IPS-15b (cell line): ENCODE measurements around the gene ZSWIM8.

Experiments
- H3K27me3 ChIP-seq: one replicate; pipeline ENCODE4 v1.6.1; 2013; ENCODE audit warnings: low read length; ENCODE audit not compliant: control insufficient read depth, insufficient read depth
- H3K36me3 ChIP-seq: one replicate; pipeline ENCODE4 v1.6.1; 2013; ENCODE audit warnings: low read length; ENCODE audit not compliant: control insufficient read depth, insufficient read depth
- H3K4me1 ChIP-seq: one replicate; pipeline ENCODE4 v1.6.1; 2013; ENCODE audit warnings: mild to moderate bottlenecking, low read length; ENCODE audit not compliant: control insufficient read depth, insufficient read depth
- H3K4me3 ChIP-seq: one replicate; pipeline ENCODE4 v1.5.1; 2013; ENCODE audit warnings: low read depth, low read length
- H3K9ac ChIP-seq: one replicate; pipeline ENCODE4 v1.6.1; 2013; ENCODE audit warnings: low read depth, mild to moderate bottlenecking, low read length
- H3K9me3 ChIP-seq: one replicate; pipeline ENCODE4 v1.6.1; 2013; ENCODE audit warnings: mild to moderate bottlenecking, low read length; ENCODE audit not compliant: control insufficient read depth, insufficient read depth

The ZSWIM8 gene

GRCh38 chr10:73761781-73762180 is 23.6 kb upstream of the ZSWIM8 start:
- Histone ChIP-seq H3K9ac (no peak overlapping the region), H3K4me1 (no peaks in the 10 kb centered on the region), H3K9me3 (no peaks in the 10 kb centered on the region), H3K4me3 (no peak overlapping the region), H3K27me3 (no peaks in the 10 kb centered on the region), H3K36me3 (peaks cover 50% of the 10 kb centered on the region)

- Histone ChIP-seq H3K4me1 (no peaks in the 10 kb centered on the region), H3K4me3 (no peak overlapping the region), H3K27me3 (no peaks in the 10 kb centered on the region), H3K9me3 (no peaks in the 10 kb centered on the region), H3K9ac (no peak overlapping the region), H3K36me3 (peaks cover 55% of the 10 kb centered on the region)
Measured at GRCh38 chr10:73762915-73763314, 22.5 kb upstream of the ZSWIM8 start.

GRCh38 chr10:73763343-73763742 is 22.1 kb upstream of the ZSWIM8 start:
- Histone ChIP-seq H3K4me3 (no peak overlapping the region), H3K9ac (no peak overlapping the region), H3K9me3 (no peaks in the 10 kb centered on the region), H3K4me1 (no peaks in the 10 kb centered on the region), H3K27me3 (no peaks in the 10 kb centered on the region), H3K36me3 (peaks cover 55% of the 10 kb centered on the region)

- no peaks in the 10 kb centered on the region for H3K4me1 ChIP-seq
- no peaks in the 10 kb centered on the region for H3K27me3 ChIP-seq
- H3K36me3 ChIP-seq, result peaks cover 57% of the 10 kb centered on the region
- H3K9me3 ChIP-seq, result no peaks in the 10 kb centered on the region
- no peak overlapping the region for H3K4me3 ChIP-seq
- no peak overlapping the region for H3K9ac ChIP-seq
Measured at GRCh38 chr10:73765066-73765465, 20.3 kb upstream of the ZSWIM8 start.

GRCh38 chr10:73768881-73769280 is 16.5 kb upstream of the ZSWIM8 start:
- no peaks in the 10 kb centered on the region for H3K9me3 ChIP-seq
- H3K36me3 ChIP-seq, result peaks cover 32% of the 10 kb centered on the region
- H3K4me1 ChIP-seq, result peaks cover 4% of the 10 kb centered on the region
- H3K4me3 ChIP-seq, result no peak overlapping the region
- H3K27me3 ChIP-seq, result no peaks in the 10 kb centered on the region
- no peak overlapping the region for H3K9ac ChIP-seq

- Histone ChIP-seq H3K27me3 (no peaks in the 10 kb centered on the region), H3K36me3 (peaks cover 30% of the 10 kb centered on the region), H3K9me3 (no peaks in the 10 kb centered on the region), H3K9ac (no peak overlapping the region), H3K4me3 (no peak overlapping the region), H3K4me1 (peaks cover 4% of the 10 kb centered on the region)
Measured at GRCh38 chr10:73769396-73769795, 16.0 kb upstream of the ZSWIM8 start.

- H3K9ac ChIP-seq, result peak overlapping the region; percentile 83
- H3K9me3 ChIP-seq, result no peaks in the 10 kb centered on the region
- H3K36me3 ChIP-seq, result peaks cover 13% of the 10 kb centered on the region
- peak overlapping the region; percentile 77 for H3K4me3 ChIP-seq
- H3K4me1 ChIP-seq, result peaks cover 4% of the 10 kb centered on the region
- no peaks in the 10 kb centered on the region for H3K27me3 ChIP-seq
Measured at GRCh38 chr10:73771722-73772280, 13.6 kb upstream of the ZSWIM8 start.

GRCh38 chr10:73772281-73773151 is 12.9 kb upstream of the ZSWIM8 start:
- Histone ChIP-seq H3K27me3 (no peaks in the 10 kb centered on the region), H3K36me3 (peaks cover 11% of the 10 kb centered on the region), H3K4me3 (peak overlapping the region; percentile 77), H3K4me1 (peaks cover 4% of the 10 kb centered on the region), H3K9me3 (no peaks in the 10 kb centered on the region), H3K9ac (peak overlapping the region; percentile 83)

- H3K9me3 ChIP-seq, result no peaks in the 10 kb centered on the region
- H3K36me3 ChIP-seq, result peaks cover 8% of the 10 kb centered on the region
- peak overlapping the region; percentile 83 for H3K9ac ChIP-seq
- peaks cover 4% of the 10 kb centered on the region for H3K4me1 ChIP-seq
- H3K4me3 ChIP-seq, result peak overlapping the region; percentile 77
- no peaks in the 10 kb centered on the region for H3K27me3 ChIP-seq
Measured at GRCh38 chr10:73773152-73773879, 12.1 kb upstream of the ZSWIM8 start.

GRCh38 chr10:73774637-73775036 is 10.8 kb upstream of the ZSWIM8 start:
- no peaks in the 10 kb centered on the region for H3K27me3 ChIP-seq
- H3K9me3 ChIP-seq, result no peaks in the 10 kb centered on the region
- H3K36me3 ChIP-seq, result peaks cover 4% of the 10 kb centered on the region
- peaks cover 4% of the 10 kb centered on the region for H3K4me1 ChIP-seq
- H3K9ac ChIP-seq, result no peak overlapping the region
- no peak overlapping the region for H3K4me3 ChIP-seq

- no peak overlapping the region for H3K9ac ChIP-seq
- no peaks in the 10 kb centered on the region for H3K9me3 ChIP-seq
- peaks cover 4% of the 10 kb centered on the region for H3K36me3 ChIP-seq
- H3K4me3 ChIP-seq, result no peak overlapping the region
- H3K27me3 ChIP-seq, result no peaks in the 10 kb centered on the region
- H3K4me1 ChIP-seq, result peaks cover 2% of the 10 kb centered on the region
Measured at GRCh38 chr10:73779018-73779417, 6.4 kb upstream of the ZSWIM8 start.
